Immature natural killer cell (primary cell): ENCODE measurements around the gene ZNF749. TPM values are rescaled to one million over a fixed set of nuclear protein-coding genes. Genes with fewer than 3 reads are reported as not detected.
A peak's percentile ranks its signal among the peaks of the same experiment; 100 is the strongest.

ENCODE experiments used
- DNase-seq, 3 donors: peaks; one replicate each; pipeline ENCODE4 v3.0.0; 2022; ENCODE audit warnings: mixed read lengths in 1 of 3
- H3K27ac Mint-ChIP-seq, 6 donors: one replicate each; pipeline ENCODE4 v1.8.0; 2020; ENCODE audit warnings: mixed read lengths in 6 of 6, mild to moderate bottlenecking in 5 of 6, inconsistent platforms in 4 of 6, moderate library complexity in 3 of 6
- H3K27me3 Mint-ChIP-seq, 3 donors: one replicate each; pipeline ENCODE4 v1.8.0; 2020 to 2021; ENCODE audit warnings: low read depth in 3 of 3, mild to moderate bottlenecking in 3 of 3, mixed read lengths in 3 of 3, moderate library complexity in 3 of 3, inconsistent platforms in 1 of 3
- H3K36me3 Mint-ChIP-seq, 3 donors: one replicate each; pipeline ENCODE4 v1.8.0; 2020; ENCODE audit warnings: mixed read lengths in 3 of 3, inconsistent platforms in 2 of 3, mild to moderate bottlenecking in 2 of 3
- H3K4me1 Mint-ChIP-seq, 2 donors: one replicate each; pipeline ENCODE4 v1.8.0; 2020; ENCODE audit warnings: inconsistent platforms in 2 of 2, mild to moderate bottlenecking in 2 of 2, mixed read lengths in 2 of 2, moderate library complexity in 1 of 2
- H3K4me3 Mint-ChIP-seq, 5 donors: one replicate each; pipeline ENCODE4 v1.8.0; 2020; ENCODE audit warnings: mild to moderate bottlenecking in 5 of 5, mixed read lengths in 5 of 5, inconsistent platforms in 3 of 5, moderate library complexity in 3 of 5
- H3K9me3 Mint-ChIP-seq, 6 donors: one replicate each; pipeline ENCODE4 v1.8.0; 2020; ENCODE audit warnings: mild to moderate bottlenecking in 6 of 6, mixed read lengths in 6 of 6, inconsistent platforms in 4 of 6, moderate library complexity in 3 of 6
- polyA plus RNA-seq, 3 donors: library from polyadenylated mRNA; unstranded; fragments of 300-500 nt; fragmentation: Illumina TruSeq; gene quantifications; one replicate each; pipeline ENCODE4 v1.2.3, GENCODE V29; 2021

ZNF749 gene
- 10 to 100 TPM in 2 of 3 donors, 1 to 10 TPM in 1; 4.1 to 41.0 (median 27.0) TPM for polyA plus RNA-seq

DNA sequence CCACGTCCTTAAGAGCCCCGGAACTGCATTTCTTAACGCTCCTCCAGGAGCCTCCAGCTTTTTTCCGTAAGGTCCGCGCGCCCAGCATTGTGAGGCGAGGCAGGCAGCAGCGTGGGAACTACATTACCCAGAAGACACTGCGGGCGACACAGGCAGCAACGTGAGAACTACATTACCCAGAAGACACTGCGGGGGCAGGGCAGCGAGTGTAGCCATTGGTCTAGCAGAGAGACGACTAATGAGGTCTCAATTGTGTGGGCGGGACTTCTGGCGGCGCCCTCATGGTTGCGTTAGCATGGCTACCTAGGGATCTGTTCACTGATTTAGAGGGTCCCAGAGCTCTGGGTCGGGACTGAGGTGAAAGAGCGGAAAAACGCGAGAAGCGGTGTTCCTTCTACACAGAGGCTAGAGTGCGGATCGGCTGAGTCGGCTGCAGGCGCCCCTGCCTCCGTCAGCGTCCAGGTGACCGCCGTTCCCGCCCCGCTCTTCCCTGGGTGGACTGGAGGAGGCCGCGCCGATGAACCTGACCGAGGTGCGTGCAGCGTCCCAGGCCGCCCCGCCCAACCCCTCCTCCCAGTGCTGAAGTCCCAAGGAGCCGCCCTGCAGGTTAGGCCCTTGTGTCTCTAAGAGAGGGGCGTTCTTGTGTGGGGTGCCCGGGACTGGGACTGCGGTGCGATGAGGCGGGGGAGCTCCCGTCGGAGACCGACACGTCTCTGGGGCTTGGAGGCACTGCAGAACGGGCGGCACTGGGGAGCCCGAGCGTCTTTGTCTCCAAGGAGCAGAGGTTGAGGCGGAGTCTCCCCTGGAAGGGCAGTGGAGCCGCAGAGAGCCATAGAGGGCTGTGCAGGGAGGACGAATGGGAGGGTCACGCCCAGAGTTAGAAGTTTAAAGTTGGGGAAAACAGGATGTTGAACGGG is at the start of gene ZNF749:
Gene ZNF749 (plus strand): TSS at position 264 of the 917 bp plus-strand sequence. CDS start 254 bp downstream, at position 518.
- H3K4me1 Mint-ChIP-seq = peaks cover 23 to 32% of the 10 kb centered on the region in 2 donors
- H3K9me3 Mint-ChIP-seq = peaks cover 0 to 8% (median 2%) of the 10 kb centered on the region in 6 donors
- peak; percentile 96 to 99 (median 96) for DNase-seq
- H3K27ac Mint-ChIP-seq = peak within 1 kb of the TSS; percentile 85 to 97 (median 94)
- peak within 1 kb of the TSS; percentile 93 to 100 (median 97) for H3K4me3 Mint-ChIP-seq
- H3K27me3 Mint-ChIP-seq = peaks cover 4 to 7% (median 5%) of the 10 kb centered on the region in 3 donors
- H3K36me3 Mint-ChIP-seq = peaks cover 21 to 24% (median 22%) of the 10 kb centered on the region in 3 donors

- H3K27me3 Mint-ChIP-seq = peaks cover 5 to 17% (median 13%) of the 10 kb centered on the region in 3 donors
- H3K9me3 Mint-ChIP-seq = peaks cover 0 to 2% (median 0%) of the 10 kb centered on the region in 6 donors
These were observed 45.9 kb upstream of the ZNF749 start for GRCh38 chr19:57389194-57389729.

DNA sequence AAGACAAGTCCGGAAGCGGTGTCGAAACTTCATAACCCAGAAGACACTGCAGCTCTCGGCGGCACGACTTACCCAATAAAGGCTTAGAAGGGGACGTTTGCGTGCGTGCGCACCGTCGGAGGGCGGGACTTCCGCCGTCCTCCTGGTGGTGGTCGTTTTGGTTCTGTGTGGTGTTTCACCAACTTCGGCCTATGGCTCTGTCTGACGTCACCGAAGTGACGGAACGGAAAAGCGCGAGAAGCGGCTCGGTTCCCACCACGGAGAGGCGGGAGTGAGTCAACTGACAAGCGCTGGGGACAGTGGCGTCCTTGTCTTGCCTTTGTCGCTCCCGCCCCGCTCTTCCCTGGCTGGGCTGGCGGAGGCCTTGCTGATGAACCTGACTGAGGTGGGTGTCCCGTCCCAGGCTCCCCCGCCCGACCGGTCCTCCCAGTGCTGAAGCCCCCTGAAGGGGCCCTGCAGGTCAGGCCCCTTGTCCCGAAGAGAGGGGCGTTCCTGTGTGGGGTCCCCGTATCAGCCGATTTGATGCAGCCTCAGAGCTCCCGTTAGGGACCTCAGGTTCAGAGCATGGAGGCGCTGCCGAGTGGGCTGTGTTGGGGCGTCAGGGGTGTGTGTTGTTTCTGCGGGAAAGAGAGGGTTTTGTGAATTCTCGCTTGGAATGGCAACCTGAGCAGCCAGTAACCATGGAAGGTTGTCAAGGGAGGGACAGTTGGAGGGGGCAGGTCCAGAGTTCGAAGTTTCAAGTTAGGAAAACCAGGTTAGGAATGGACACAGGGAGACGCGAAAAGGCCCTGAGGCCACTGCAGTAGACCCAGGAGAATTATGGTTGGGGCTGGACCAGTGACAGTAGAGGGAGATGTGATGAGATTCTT is 45.2 kb upstream of the ZNF749 start, which contains the start of gene ZNF548:
Gene ZNF548 (plus strand): TSS at position 125 of the 869 bp plus-strand sequence. CDS start 246 bp downstream, at position 371.
- peaks cover 6 to 15% (median 13%) of the 10 kb centered on the region in 3 donors for H3K27me3 Mint-ChIP-seq
- peak; percentile 98 for DNase-seq
- peak within 1 kb of the TSS; percentile 92 to 98 (median 97) for H3K4me3 Mint-ChIP-seq
- peaks cover 6 to 20% (median 17%) of the 10 kb centered on the region in 3 donors for H3K36me3 Mint-ChIP-seq
- H3K9me3 Mint-ChIP-seq = peaks cover 0 to 4% (median 0%) of the 10 kb centered on the region in 6 donors
- peaks cover 50 to 61% of the 10 kb centered on the region in 2 donors for H3K4me1 Mint-ChIP-seq
- H3K27ac Mint-ChIP-seq = peak within 1 kb of the TSS; percentile 94 to 98 (median 98)

More at GRCh38 chr19:57389194-57389729, 45.9 kb upstream of the ZNF749 start:
- peaks cover 45 to 55% of the 10 kb centered on the region in 2 donors for H3K4me1 Mint-ChIP-seq
- peaks cover 2 to 13% (median 10%) of the 10 kb centered on the region in 3 donors for H3K36me3 Mint-ChIP-seq
- H3K27ac Mint-ChIP-seq = peak overlapping the region; percentile 94 to 98 (median 98)
- H3K4me3 Mint-ChIP-seq = peak overlapping the region; percentile 92 to 98 (median 97)
- DNase-seq = no peak

DNA sequence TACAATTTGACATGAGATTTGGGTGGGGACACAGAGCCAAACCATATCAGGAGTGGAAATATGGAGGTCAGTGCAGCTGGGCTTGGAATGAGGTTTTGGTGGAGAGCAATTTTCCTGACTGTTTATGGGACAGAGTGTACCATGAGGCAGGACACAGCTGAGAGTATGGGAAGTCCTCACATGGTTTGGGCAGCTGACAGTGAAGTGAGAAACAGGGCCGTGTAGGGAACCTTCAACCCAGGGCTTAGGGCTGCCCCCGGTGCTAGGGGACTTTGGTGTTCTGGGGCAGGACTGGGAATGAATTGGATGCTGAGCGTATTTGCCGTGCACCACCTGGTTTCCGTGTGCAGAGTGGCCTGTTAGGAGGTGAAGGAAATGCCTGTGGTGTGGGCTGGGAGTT is 39.4 kb upstream of the ZNF749 start:
- H3K4me1 Mint-ChIP-seq = peaks cover 35 to 46% of the 10 kb centered on the region in 2 donors
- peaks cover 0 to 22% (median 4%) of the 10 kb centered on the region in 6 donors for H3K9me3 Mint-ChIP-seq
- DNase-seq = no peak
- peak overlapping the region in 2 of 6 donors; percentile 19 to 55 for H3K27ac Mint-ChIP-seq
- peaks cover under 1 to 2% (median 1%) of the 10 kb centered on the region in 3 donors for H3K27me3 Mint-ChIP-seq
- peaks cover 48 to 67% (median 64%) of the 10 kb centered on the region in 3 donors for H3K36me3 Mint-ChIP-seq
- no peak overlapping the region for H3K4me3 Mint-ChIP-seq

- H3K4me3 Mint-ChIP-seq = no peak overlapping the region
- H3K4me1 Mint-ChIP-seq = peaks cover 14 to 19% of the 10 kb centered on the region in 2 donors
- peaks cover 58 to 67% (median 63%) of the 10 kb centered on the region in 3 donors for H3K36me3 Mint-ChIP-seq
- H3K9me3 Mint-ChIP-seq = peaks cover 0 to 22% (median 4%) of the 10 kb centered on the region in 6 donors
- no peak overlapping the region for H3K27ac Mint-ChIP-seq
- H3K27me3 Mint-ChIP-seq = peaks cover 0 to 2% (median 1%) of the 10 kb centered on the region in 3 donors
- no peak for DNase-seq
These were observed 36.3 kb upstream of the ZNF749 start for GRCh38 chr19:57398868-57399267.

- Mint-ChIP-seq H3K36me3 (peaks cover 15 to 17% (median 16%) of the 10 kb centered on the region in 3 donors), H3K27ac (no peak overlapping the region), H3K4me1 (peaks cover 6% of the 10 kb centered on the region in 2 donors)
These were observed 31.2 kb upstream of the ZNF749 start for GRCh38 chr19:57403737-57404563.

GRCh38 chr19:57406516-57407123 is 28.5 kb upstream of the ZNF749 start:
- H3K36me3 Mint-ChIP-seq = peaks cover 0 to 7% (median 3%) of the 10 kb centered on the region in 3 donors
- peak; percentile 50 to 63 (median 55) for DNase-seq
- H3K9me3 Mint-ChIP-seq = no peaks in the 10 kb centered on the region
- H3K4me1 Mint-ChIP-seq = peaks cover 16 to 19% of the 10 kb centered on the region in 2 donors
- H3K27ac Mint-ChIP-seq = peak overlapping the region in 3 of 6 donors; percentile 13 to 60 (median 28)
- no peak overlapping the region for H3K4me3 Mint-ChIP-seq
- peaks cover 0 to 5% (median 3%) of the 10 kb centered on the region in 3 donors for H3K27me3 Mint-ChIP-seq

More at GRCh38 chr19:57403737-57404563, 31.2 kb upstream of the ZNF749 start:
- peaks cover 0 to 4% (median 3%) of the 10 kb centered on the region in 3 donors for H3K27me3 Mint-ChIP-seq
- DNase-seq = no peak
- peaks cover 0 to 6% (median under 1%) of the 10 kb centered on the region in 6 donors for H3K9me3 Mint-ChIP-seq
- H3K4me3 Mint-ChIP-seq = no peak overlapping the region

DNA sequence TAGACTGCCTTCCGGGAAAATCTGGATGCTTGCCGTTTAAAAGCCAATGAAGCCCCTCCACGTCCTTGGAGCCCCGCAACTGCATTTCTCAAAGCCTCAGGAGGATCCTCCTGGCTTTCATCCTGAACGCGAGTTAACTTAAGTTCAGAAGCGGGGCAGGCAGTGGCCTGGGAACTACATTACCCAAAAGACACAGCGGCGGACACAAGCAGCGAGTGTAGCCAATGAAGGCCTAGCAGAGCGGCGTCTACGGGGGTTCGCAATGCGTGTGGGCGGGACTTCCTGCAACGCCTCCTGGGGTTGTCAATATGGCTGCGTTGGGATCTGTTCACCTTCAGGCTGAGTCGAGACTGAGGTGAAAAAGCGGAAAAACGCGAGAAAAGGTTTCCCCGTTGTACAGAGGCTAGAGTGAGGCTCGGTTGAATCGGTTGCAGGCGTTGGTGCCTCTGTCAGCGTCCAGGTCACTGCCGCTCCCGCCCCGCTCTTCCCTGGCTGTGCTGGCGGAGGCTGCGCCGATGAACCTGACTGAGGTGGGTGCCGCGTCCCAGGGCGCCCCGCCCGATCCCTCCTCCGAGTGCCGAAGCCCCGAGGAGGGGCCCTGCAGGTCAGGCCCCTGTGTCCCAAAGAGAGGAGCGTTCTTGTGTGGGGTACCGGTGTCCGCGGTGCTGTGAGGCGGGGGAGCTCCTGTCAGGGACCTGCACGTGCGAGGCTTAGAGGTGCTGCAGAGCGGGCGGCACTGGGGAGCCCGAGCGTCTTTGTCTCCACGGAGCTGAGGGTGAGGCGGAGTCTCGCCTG is 24.1 kb upstream of the ZNF749 start, which contains the start of gene ZNF17:
Gene ZNF17 (plus strand): TSS at position 285 of the 795 bp plus-strand sequence. CDS start 2,455 bp downstream, outside the sequence.
- Mint-ChIP-seq H3K27ac (peak within 1 kb of the TSS; percentile 80 to 96 (median 93)), H3K9me3 (peaks cover 0 to 10% (median under 1%) of the 10 kb centered on the region in 6 donors), H3K27me3 (peaks cover 0 to 5% (median 3%) of the 10 kb centered on the region in 3 donors), H3K36me3 (peaks cover 20 to 27% (median 25%) of the 10 kb centered on the region in 3 donors), H3K4me3 (peak within 1 kb of the TSS; percentile 95 to 98 (median 96)), H3K4me1 (peaks cover 34 to 48% of the 10 kb centered on the region in 2 donors)
- peak; percentile 84 to 88 (median 87) for DNase-seq

DNA sequence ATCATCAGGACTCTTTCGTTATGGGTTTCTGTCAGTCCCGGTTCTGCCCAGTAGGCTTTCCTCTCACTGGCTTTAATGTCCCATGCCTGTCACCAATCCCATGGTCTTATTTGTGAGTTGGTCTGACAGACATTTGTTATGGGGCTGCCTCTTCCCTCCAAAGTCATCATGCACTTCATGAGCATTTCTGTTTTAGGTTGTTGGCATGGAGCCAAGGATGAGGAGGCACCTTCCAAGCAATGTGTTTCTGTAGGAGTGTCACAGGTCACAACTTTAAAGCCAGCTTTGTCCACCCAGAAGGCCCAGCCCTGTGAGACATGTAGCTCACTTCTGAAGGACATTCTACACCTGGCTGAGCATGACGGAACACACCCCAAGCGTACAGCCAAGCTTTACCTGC is 15.7 kb upstream of the ZNF749 start:
- Mint-ChIP-seq H3K9me3 (peaks cover 14 to 76% (median 44%) of the 10 kb centered on the region in 6 donors), H3K27ac (no peak overlapping the region), H3K36me3 (peaks cover 62 to 74% (median 72%) of the 10 kb centered on the region in 3 donors), H3K4me1 (peaks cover 11 to 14% of the 10 kb centered on the region in 2 donors), H3K4me3 (no peak overlapping the region), H3K27me3 (no peaks in the 10 kb centered on the region)
- no peak for DNase-seq

GRCh38 chr19:57421037-57421436 is 14.1 kb upstream of the ZNF749 start:
- Mint-ChIP-seq H3K4me3 (no peak overlapping the region), H3K27me3 (no peaks in the 10 kb centered on the region), H3K36me3 (peaks cover 50 to 62% (median 59%) of the 10 kb centered on the region in 3 donors), H3K9me3 (peaks cover 14 to 77% (median 47%) of the 10 kb centered on the region in 6 donors), H3K4me1 (peaks cover 2 to 3% of the 10 kb centered on the region in 2 donors), H3K27ac (no peak overlapping the region)
- DNase-seq = no peak
